Esophagus squamous epithelium (tissue), 4 donors: ENCODE data around the gene LELP1.

Experiments used
- CTCF ChIP-seq, 6 experiments: fragments of 450-650 bp in 4 of 6; fragments of 200-600 bp in 2 of 6; sonication (generic) in 2 of 6; IDR thresholded peaks; one replicate each; pipeline ENCODE4 v1.5.1; 2016 to 2019; ENCODE audit warnings: antibody characterized with exemption in 6 of 6, mild to moderate bottlenecking in 4 of 6, moderate library complexity in 4 of 6
- POLR2A ChIP-seq, 4 donors: fragments of 450-650 bp; IDR thresholded peaks; one replicate each; pipeline ENCODE4 v1.6.1; 2017; ENCODE audit warnings: antibody characterized with exemption in 4 of 4, mild to moderate bottlenecking in 4 of 4, moderate library complexity in 3 of 4

- TF ChIP-seq CTCF (IDR thresholded peaks at IDR 0.05) = no peak
- TF ChIP-seq POLR2A (IDR thresholded peaks at IDR 0.05) = no peak
Measured at GRCh38 chr1:153246018-153246417, 42.8 kb downstream of the LELP1 start.
